Suppressor macrophage (primary cell): ENCODE results near the gene FOXP1.

Source experiments
- DNase-seq, 4 experiments: peaks; one replicate each; pipeline ENCODE4 v3.0.0-alpha.2; 2020 to 2022

FOXP1 gene

DNA sequence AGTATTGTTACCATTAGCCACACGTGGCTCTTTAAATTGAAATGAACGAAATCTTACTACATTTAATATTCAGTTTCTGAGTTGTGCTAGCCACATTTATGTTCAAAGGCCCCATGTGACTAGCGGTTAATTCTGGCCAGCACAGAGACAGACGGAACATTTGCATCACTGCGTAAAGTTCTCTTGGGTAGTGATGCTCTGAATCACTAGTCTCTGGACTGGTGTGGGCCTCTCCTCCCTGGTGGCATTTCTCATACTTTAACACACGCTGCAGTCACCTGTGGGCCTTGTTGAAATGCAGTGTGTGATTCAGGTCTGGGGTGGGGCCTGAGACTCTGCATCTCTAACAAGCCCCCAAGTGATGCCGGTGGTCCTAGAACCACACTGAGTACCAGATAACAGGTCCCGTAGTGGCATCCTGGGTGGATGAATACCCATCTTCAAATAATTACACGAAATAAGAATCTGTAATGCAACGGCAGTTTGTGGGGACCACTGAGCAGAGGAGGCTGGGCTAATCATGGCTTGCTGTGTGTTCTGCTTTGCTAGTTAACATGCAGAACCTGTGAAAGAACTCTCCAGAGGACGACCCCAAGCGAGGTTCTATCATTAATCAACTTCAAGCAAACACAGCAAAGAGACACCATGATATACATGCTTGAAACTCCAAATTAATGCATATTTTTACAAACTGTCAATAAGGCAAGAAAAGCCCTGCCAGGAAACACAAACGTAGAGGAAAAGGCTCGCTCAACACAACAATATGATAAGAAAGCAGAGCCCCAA, 623.8 kb downstream of the FOXP1 start:
- no peak for DNase-seq

DNA sequence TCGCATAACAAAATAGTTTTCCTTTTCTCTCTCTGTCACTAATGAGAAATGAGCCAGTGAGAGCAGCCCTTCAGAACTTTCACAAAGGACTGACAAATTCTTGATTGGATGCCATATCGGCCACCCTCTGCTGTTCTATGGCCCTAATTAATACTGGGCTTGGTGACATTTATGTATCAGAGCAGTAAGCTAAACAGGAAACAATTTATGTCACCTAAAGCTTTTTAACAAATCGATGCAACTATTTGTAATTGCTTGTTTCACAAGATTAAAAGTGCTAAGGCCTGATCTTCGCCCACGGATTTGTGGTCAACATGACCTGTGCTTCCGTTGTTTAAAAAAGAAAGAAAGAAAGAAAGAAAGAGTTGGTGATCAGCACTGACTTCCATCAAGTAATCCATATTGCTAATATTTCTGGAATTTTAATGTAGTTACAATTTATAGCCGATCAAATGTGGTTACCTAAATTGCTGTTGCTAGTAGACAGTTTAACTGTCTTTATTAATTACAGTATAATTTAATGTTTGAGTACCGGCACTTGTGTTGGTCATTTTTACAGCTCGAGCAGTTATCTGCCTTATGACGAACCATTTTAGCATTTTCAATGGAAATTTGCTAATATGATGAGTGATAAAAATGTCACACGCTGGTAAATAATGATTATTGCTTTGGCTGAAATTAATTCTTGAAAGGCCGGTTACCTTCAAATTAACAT, 631.3 kb downstream of the FOXP1 start:
- DNase-seq: no peak

DNA sequence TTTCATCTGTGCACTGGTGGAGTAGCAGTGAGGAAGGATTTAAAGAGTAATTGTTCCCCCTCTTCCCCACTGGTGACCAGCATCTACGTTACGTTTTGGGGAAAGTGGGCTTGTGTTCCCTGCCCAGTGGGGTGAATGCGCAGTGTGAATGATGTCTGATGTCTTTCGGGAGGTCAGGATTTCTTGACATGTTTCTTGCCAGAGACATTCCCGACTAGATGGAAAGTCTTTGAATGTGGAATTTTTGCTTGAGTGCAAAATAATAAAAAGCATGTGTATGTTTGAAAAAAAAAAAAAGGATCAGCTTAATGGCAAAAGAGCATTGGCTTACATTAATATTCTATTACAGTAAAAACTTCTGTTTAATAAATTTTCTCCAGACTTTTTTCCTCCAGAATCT, 632.2 kb downstream of the FOXP1 start:
- no peak for DNase-seq

DNA sequence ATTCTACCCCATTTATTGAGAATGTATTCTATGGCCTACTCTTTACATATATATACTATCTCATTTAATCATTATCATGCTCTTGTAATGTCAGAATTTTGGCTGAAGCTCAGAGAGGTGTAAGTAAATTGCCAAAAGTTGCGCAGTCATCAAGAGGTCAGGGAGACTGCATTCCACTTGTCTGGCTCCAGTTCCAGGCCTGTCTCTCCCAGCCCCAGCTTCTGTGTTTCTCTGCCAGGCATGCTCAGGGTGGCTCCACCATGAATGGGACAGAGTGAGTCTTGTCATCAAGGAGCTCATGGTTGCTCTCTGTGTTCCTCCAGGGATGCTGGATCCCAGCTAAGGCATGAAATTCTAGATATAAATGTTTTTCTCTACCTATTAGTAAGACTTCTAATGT, 635.9 kb downstream of the FOXP1 start:
- DNase-seq: no peak

DNA sequence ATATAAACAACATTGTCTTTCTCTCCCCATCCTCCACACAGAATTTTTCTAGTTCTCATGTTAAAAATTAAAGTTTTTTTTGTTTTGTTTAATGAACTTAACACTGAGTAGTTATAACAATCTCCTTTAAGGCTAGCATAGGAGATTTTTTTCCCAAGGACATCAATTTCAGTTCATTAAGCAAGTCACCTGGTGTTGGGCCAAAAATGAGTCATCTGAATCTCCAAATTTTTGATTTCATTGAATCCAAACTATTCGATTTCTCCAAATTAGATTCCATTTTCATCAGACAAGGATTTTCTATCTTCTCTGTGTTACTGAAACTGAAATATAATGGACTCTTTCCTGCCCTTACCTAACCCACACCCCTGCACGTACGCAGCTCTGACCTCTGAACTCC, 639.6 kb downstream of the FOXP1 start:
- DNase-seq: no peak

DNA sequence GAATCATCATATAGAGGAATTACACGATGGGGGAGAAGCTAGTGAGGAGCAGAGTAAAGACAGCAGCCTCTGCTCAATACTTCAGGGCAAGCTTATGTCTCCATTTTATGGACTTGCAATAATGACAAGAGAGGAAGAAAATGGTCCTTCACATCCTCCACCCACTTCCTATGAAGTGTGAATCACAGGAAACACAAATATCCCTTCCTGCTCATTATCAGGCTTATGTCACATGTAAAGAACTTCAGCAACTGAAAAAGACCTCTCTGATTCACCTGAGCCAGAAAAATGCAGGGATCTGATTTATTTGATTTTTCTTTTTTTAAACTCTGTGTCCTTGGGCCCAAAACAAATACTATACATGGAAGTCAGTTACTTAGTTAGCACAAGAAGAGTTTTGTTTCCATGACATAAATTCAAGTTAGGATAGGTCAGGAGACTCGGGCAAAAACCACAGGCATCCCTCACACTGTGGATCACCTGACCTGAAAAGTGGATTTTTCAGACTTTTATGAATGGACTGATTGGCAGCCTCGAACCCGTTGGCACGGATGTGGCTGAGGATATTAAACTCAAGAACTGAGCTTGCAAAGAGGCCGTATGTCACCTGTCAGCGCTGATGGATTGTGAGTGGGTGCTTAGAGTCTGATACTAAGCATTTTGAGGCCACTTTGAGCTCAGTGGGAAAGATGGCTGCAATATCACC, 650.3 kb downstream of the FOXP1 start:
- peak in 2 of 4 experiments; percentile 5 to 9 for DNase-seq

DNA sequence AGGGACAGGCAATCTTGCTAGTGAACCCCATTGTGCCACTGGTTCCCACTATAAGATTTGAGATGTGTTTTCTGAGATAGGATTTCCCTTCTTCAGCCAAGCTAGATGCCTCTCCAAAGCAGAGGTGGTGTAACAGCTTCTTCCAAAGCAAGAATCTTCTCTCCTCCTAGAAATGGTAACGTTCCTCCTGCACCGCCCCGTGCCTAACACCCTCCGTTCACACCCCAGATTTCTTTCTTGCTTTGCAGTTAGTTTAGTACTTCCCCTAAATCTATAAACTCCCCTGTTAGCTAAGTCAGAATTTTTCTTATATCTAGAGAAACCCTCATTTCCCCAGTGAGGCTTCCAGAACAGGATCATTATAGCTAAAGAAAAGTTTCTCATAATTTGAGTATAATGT, 653.5 kb downstream of the FOXP1 start:
- no peak for DNase-seq

DNA sequence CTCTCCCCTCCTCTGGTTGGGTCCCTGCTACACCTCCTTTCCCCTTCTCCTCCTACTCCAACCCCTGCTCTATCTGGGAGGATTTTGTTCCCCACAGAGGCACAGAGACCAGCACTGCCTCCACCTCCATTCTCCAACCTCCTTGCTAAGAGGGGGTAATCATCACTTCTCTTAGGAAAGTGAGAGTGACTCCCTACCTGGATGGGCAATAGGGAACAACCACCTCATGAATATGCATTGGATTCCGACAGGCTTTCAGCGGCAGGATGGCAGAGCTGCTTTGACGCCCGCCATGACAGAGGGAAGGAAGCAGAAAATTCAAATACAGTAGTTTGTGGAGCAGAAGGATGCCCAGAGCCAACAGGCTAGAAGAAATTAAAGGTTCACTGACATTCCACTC, 656.3 kb downstream of the FOXP1 start:
- no peak for DNase-seq

DNA sequence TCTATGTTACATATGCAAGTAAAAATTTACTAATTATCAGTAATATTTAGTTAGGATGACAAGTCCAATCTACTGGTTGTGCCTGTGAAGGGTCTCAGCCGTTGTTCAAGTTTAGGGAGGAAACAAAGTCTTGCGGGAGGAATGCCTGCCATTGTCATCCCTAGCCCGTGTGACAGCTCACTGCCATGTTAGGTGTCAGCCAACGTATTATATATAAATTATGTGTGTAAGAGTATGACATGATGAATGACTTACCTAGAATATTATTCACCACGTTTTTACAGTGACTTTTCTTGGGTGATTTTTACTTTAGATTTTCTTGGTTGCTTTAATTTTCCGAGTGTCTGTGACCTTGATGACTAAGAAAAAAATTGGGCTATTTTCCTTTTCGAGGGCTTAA, 656.7 kb downstream of the FOXP1 start:
- no peak for DNase-seq

DNA sequence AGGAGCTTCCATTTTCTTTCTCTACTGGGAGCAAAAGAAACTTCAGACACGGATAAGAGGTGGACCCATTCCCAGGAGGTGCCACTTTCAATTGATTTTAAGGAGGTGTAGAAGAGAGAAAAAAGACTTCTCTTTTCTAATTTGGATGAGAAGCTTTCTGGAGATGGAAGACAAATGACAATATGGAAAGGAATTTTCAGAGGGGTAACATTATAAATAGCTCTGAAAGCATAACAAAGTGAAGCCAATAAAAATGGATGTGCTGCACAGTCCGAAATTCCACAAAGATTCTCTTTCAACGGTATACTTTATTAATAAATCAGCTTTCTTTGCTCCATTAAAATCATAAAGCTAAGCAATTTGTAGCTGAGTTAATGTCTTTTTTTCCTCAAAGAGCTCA, 663.9 kb downstream of the FOXP1 start:
- no peak for DNase-seq

DNA sequence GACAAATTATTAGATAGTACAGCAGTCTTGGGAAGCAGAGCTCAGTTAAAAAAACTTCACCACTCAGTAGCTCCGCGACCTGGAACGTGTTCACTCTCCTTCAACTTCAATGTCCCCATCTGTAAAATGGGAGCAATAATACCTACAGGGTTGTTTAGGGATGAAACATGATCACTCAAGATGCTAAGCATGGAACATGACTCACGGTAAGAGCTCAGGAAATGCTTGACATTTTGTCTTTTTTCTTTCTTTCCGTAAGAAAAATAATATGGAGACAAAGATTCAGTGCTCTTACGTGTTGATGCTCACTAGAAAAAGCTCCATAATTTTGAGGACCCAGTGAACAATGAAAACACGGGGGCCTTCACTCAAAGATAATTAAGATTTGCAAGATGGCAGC, 664.4 kb downstream of the FOXP1 start:
- no peak for DNase-seq

DNA sequence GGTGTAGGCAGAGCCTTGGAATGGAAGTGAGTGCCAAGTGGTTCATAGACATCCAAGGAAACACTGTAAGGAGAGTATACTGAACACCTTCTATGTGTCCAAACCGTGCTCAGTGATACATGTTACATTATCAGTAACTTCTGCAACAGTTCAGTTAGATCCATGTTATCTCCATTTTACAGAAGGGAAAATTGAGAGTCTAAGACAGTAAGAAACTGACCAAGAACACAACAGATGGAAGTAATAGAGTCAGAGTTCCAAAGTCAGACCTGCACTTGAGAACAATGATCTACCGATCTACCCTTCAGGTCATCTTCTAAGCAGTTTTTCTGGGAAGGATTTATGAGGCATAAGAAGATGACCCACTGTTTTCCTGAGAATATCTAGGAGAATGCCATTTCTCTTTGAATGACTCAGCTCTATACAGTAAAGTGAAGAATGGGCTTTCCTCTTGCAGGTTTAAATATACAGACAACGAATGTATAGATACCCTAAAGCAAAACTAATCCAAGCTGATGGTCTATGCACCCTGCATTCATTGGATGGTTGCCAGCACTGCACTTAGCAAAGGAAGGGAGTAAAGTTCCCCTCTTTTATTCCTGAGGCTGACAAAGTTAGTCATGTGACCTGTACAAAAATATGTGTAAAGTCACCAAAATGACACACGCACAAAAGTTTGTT, 667.0 kb downstream of the FOXP1 start:
- peak; percentile 2 to 41 (median 13) for DNase-seq

DNA sequence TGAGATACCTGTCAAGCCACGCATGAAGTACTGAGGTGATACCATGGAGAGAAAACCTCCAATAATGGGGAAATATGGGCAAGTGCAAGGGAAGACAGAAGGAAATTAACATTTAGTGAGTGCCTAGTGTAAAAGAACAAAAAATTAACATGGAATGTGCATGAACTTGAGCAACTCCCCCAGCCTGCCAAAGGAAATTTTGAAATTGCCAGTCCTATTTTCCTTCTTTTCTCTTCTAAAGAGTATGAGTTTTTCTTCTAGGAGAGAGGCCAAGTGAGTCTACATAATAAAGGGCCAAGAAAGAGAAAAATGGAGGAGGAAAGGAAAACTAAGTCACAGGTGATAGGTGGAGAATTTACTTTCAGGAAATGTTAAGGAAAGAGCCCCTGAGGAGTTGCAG, 668.7 kb downstream of the FOXP1 start:
- no peak for DNase-seq

DNA sequence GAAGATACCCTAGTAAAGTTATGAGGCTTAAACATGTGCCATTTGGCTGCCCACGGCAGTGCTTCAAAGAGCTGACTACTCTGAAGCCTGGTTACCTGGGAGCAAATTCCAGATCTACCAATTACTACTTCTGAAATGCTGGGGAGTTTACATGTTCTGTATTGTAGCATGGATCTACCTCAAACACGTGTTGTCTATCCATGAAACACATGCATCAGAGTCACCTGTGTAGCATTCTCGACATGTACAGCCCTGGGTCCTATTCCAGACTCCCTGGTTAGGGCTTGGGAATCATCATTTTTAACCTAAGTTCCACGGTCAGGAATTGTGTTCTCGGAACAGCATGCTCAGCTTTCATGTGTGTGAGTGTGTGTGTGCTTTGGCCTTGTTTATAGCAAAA, 671.8 kb downstream of the FOXP1 start:
- no peak for DNase-seq

DNA sequence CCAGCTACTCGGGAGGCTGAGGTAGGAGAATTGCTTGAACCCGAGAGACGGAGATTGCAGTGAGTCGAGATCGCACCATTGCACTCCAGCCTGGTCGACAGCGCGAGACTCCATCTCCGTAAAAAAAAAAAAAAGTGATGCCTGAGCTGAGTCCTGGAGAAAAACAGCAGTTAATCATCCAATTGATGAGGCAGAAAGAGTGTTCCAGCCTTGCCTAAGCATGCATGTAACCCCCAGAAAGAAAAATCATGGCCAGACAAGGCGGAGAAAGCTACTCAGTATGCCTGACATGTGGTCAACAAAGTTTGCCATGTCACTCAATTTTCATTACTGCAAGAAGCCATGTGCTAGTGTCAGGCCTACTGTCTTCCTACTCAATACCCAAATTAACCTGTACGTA, 678.0 kb downstream of the FOXP1 start:
- DNase-seq: no peak
